ENCODE data around the gene BTBD8.

Gene BTBD8

GRCh38 chr1:92123868-92124267, 43.7 kb downstream of the BTBD8 start:
- Mint-ChIP-seq H3K4me1 (ENCODE audit: low read depth) (peaks cover 8% of the 10 kb centered on the region), H3K9me3 (ENCODE audit: low read depth) (no peaks in the 10 kb centered on the region), H3K27ac (no peak overlapping the region), H3K36me3 (peaks cover 12% of the 10 kb centered on the region), H3K4me3 (peak overlapping the region; percentile 5), H3K27me3 (no peaks in the 10 kb centered on the region)

GRCh38 chr1:92125204-92125603, 45.1 kb downstream of the BTBD8 start:
- H3K4me3 Mint-ChIP-seq, result no peak overlapping the region
- peaks cover 8% of the 10 kb centered on the region for H3K4me1 Mint-ChIP-seq (ENCODE audit: low read depth)
- H3K36me3 Mint-ChIP-seq, result peaks cover 17% of the 10 kb centered on the region
- H3K27me3 Mint-ChIP-seq, result no peaks in the 10 kb centered on the region
- no peak overlapping the region for H3K27ac Mint-ChIP-seq
- H3K9me3 Mint-ChIP-seq (ENCODE audit: low read depth), result no peaks in the 10 kb centered on the region

- Mint-ChIP-seq H3K27me3 (no peaks in the 10 kb centered on the region), H3K4me3 (no peak overlapping the region), H3K27ac (no peak overlapping the region), H3K4me1 (ENCODE audit: low read depth) (peaks cover 8% of the 10 kb centered on the region), H3K9me3 (ENCODE audit: low read depth) (no peaks in the 10 kb centered on the region), H3K36me3 (peaks cover 19% of the 10 kb centered on the region)
Measured at GRCh38 chr1:92126088-92126487, 45.9 kb downstream of the BTBD8 start.

GRCh38 chr1:92134331-92134730, 54.2 kb downstream of the BTBD8 start:
- peaks cover 28% of the 10 kb centered on the region for H3K36me3 Mint-ChIP-seq
- no peaks in the 10 kb centered on the region for H3K27me3 Mint-ChIP-seq
- H3K27ac Mint-ChIP-seq, result no peak overlapping the region
- H3K4me3 Mint-ChIP-seq, result no peak overlapping the region
- H3K9me3 Mint-ChIP-seq (ENCODE audit: low read depth), result no peaks in the 10 kb centered on the region
- no peaks in the 10 kb centered on the region for H3K4me1 Mint-ChIP-seq (ENCODE audit: low read depth)

GRCh38 chr1:92136341-92136740, 56.2 kb downstream of the BTBD8 start:
- no peaks in the 10 kb centered on the region for H3K4me1 Mint-ChIP-seq (ENCODE audit: low read depth)
- no peak overlapping the region for H3K4me3 Mint-ChIP-seq

GRCh38 chr1:92154934-92155333, 74.8 kb downstream of the BTBD8 start:
- H3K4me1 Mint-ChIP-seq (ENCODE audit: low read depth), result no peaks in the 10 kb centered on the region

More at GRCh38 chr1:92136341-92136740, 56.2 kb downstream of the BTBD8 start:
- Mint-ChIP-seq H3K36me3 (peaks cover 20% of the 10 kb centered on the region), H3K27ac (no peak overlapping the region), H3K27me3 (no peaks in the 10 kb centered on the region), H3K9me3 (ENCODE audit: low read depth) (no peaks in the 10 kb centered on the region)

GRCh38 chr1:92159593-92159992, 79.4 kb downstream of the BTBD8 start:
- Mint-ChIP-seq H3K36me3 (peaks cover 46% of the 10 kb centered on the region), H3K27ac (no peak overlapping the region), H3K4me1 (ENCODE audit: low read depth) (no peaks in the 10 kb centered on the region), H3K4me3 (no peak overlapping the region), H3K9me3 (ENCODE audit: low read depth) (peaks cover 21% of the 10 kb centered on the region), H3K27me3 (no peaks in the 10 kb centered on the region)

More at GRCh38 chr1:92154934-92155333, 74.8 kb downstream of the BTBD8 start:
- H3K36me3 Mint-ChIP-seq, result peaks cover 30% of the 10 kb centered on the region
- H3K27me3 Mint-ChIP-seq, result no peaks in the 10 kb centered on the region
- H3K9me3 Mint-ChIP-seq (ENCODE audit: low read depth), result peaks cover 15% of the 10 kb centered on the region
- no peak overlapping the region for H3K27ac Mint-ChIP-seq
- H3K4me3 Mint-ChIP-seq, result no peak overlapping the region

- Mint-ChIP-seq H3K4me3 (no peak overlapping the region), H3K9me3 (ENCODE audit: low read depth) (peaks cover 2% of the 10 kb centered on the region), H3K27ac (no peak overlapping the region), H3K4me1 (ENCODE audit: low read depth) (no peaks in the 10 kb centered on the region), H3K36me3 (peaks cover 26% of the 10 kb centered on the region), H3K27me3 (no peaks in the 10 kb centered on the region)
Measured at GRCh38 chr1:92165389-92165788, 85.2 kb downstream of the BTBD8 start.

- H3K27ac Mint-ChIP-seq, result no peak overlapping the region
- H3K36me3 Mint-ChIP-seq, result peaks cover 19% of the 10 kb centered on the region
- no peak overlapping the region for H3K4me3 Mint-ChIP-seq
- no peaks in the 10 kb centered on the region for H3K27me3 Mint-ChIP-seq
- H3K4me1 Mint-ChIP-seq (ENCODE audit: low read depth), result no peaks in the 10 kb centered on the region
- no peaks in the 10 kb centered on the region for H3K9me3 Mint-ChIP-seq (ENCODE audit: low read depth)
Measured at GRCh38 chr1:92167151-92167550, 87.0 kb downstream of the BTBD8 start.

GRCh38 chr1:92168657-92169056, 88.5 kb downstream of the BTBD8 start:
- H3K4me1 Mint-ChIP-seq (ENCODE audit: low read depth), result no peaks in the 10 kb centered on the region
- H3K27ac Mint-ChIP-seq, result no peak overlapping the region
- H3K36me3 Mint-ChIP-seq, result peaks cover 18% of the 10 kb centered on the region
- no peaks in the 10 kb centered on the region for H3K9me3 Mint-ChIP-seq (ENCODE audit: low read depth)
- no peak overlapping the region for H3K4me3 Mint-ChIP-seq
- no peaks in the 10 kb centered on the region for H3K27me3 Mint-ChIP-seq

- H3K27ac Mint-ChIP-seq, result no peak overlapping the region
- peaks cover 17% of the 10 kb centered on the region for H3K36me3 Mint-ChIP-seq
- no peaks in the 10 kb centered on the region for H3K9me3 Mint-ChIP-seq (ENCODE audit: low read depth)
- H3K4me1 Mint-ChIP-seq (ENCODE audit: low read depth), result no peaks in the 10 kb centered on the region
- H3K4me3 Mint-ChIP-seq, result no peak overlapping the region
- H3K27me3 Mint-ChIP-seq, result no peaks in the 10 kb centered on the region
Measured at GRCh38 chr1:92169214-92170005, 89.3 kb downstream of the BTBD8 start.

GRCh38 chr1:92184632-92185031, 104.5 kb downstream of the BTBD8 start:
- Mint-ChIP-seq H3K4me1 (ENCODE audit: low read depth) (no peaks in the 10 kb centered on the region), H3K36me3 (peaks cover 9% of the 10 kb centered on the region), H3K27me3 (peaks cover 3% of the 10 kb centered on the region), H3K9me3 (ENCODE audit: low read depth) (no peaks in the 10 kb centered on the region), H3K4me3 (no peak overlapping the region), H3K27ac (no peak overlapping the region)

GRCh38 chr1:92186081-92186480, 105.9 kb downstream of the BTBD8 start:
- H3K4me1 Mint-ChIP-seq (ENCODE audit: low read depth), result no peaks in the 10 kb centered on the region
- H3K9me3 Mint-ChIP-seq (ENCODE audit: low read depth), result no peaks in the 10 kb centered on the region
- H3K27me3 Mint-ChIP-seq, result peaks cover 3% of the 10 kb centered on the region
- no peak overlapping the region for H3K27ac Mint-ChIP-seq
- peaks cover 5% of the 10 kb centered on the region for H3K36me3 Mint-ChIP-seq
- no peak overlapping the region for H3K4me3 Mint-ChIP-seq

GRCh38 chr1:92188436-92189255, 108.5 kb downstream of the BTBD8 start:
- H3K27ac Mint-ChIP-seq, result no peak overlapping the region
- H3K4me1 Mint-ChIP-seq (ENCODE audit: low read depth), result no peaks in the 10 kb centered on the region
- no peaks in the 10 kb centered on the region for H3K36me3 Mint-ChIP-seq
- no peaks in the 10 kb centered on the region for H3K9me3 Mint-ChIP-seq (ENCODE audit: low read depth)
- H3K27me3 Mint-ChIP-seq, result peaks cover 3% of the 10 kb centered on the region
- no peak overlapping the region for H3K4me3 Mint-ChIP-seq

- H3K4me1 Mint-ChIP-seq (ENCODE audit: low read depth), result peaks cover under 1% of the 10 kb centered on the region
- no peak overlapping the region for H3K27ac Mint-ChIP-seq
- H3K4me3 Mint-ChIP-seq, result no peak overlapping the region
- H3K27me3 Mint-ChIP-seq, result peaks cover 4% of the 10 kb centered on the region
- no peaks in the 10 kb centered on the region for H3K9me3 Mint-ChIP-seq (ENCODE audit: low read depth)
- H3K36me3 Mint-ChIP-seq, result no peaks in the 10 kb centered on the region
Measured at GRCh38 chr1:92191726-92192125, 111.6 kb downstream of the BTBD8 start.

Measured in activated naive CD8-positive, alpha-beta T cell (primary cell).